ENCODE measurements around the gene TBX1.

The TBX1 gene

GRCh38 chr22:19802001-19802893 lies 41.7 kb downstream of the TBX1 start:
- no peak for TF ChIP-seq CTCF (conservative IDR thresholded peaks at IDR 0.05; ENCODE audit: low read depth, low read length)
- no peaks in the 10 kb centered on the region for H3K4me1 ChIP-seq (ENCODE audit: low read depth, poor library complexity, severe bottlenecking)
- no peaks in the 10 kb centered on the region for H3K36me3 ChIP-seq (ENCODE audit: insufficient read depth)
- H3K79me2 ChIP-seq (ENCODE audit: insufficient read depth, low read depth) = no peaks in the 10 kb centered on the region
- no peaks in the 10 kb centered on the region for H4K20me1 ChIP-seq (ENCODE audit: insufficient read depth)
- H3K27me3 ChIP-seq (ENCODE audit: insufficient read depth, low read depth) = no peaks in the 10 kb centered on the region
- no peak overlapping the region for H3K9ac ChIP-seq
- no peak overlapping the region for H2AFZ ChIP-seq (ENCODE audit: low read depth)
- H3K4me2 ChIP-seq = no peak overlapping the region
- H3K4me3 ChIP-seq (IDR thresholded peaks at IDR 0.05; ENCODE audit: insufficient read depth, low read depth, low read length) = no peak overlapping the region
- no peak overlapping the region for H3K27ac ChIP-seq

GRCh38 chr22:19802894-19803735 lies 42.5 kb downstream of the TBX1 start:
- Histone ChIP-seq H3K4me2 (no peak overlapping the region), H3K9ac (no peak overlapping the region), H4K20me1 (ENCODE audit: insufficient read depth) (no peaks in the 10 kb centered on the region), H2AFZ (ENCODE audit: low read depth) (no peak overlapping the region), H3K4me1 (ENCODE audit: low read depth, poor library complexity, severe bottlenecking) (no peaks in the 10 kb centered on the region), H3K4me3 (IDR thresholded peaks at IDR 0.05; ENCODE audit: insufficient read depth, low read depth, low read length) (no peak overlapping the region), H3K36me3 (ENCODE audit: insufficient read depth) (no peaks in the 10 kb centered on the region), H3K27ac (no peak overlapping the region), H3K79me2 (ENCODE audit: insufficient read depth, low read depth) (no peaks in the 10 kb centered on the region), H3K27me3 (ENCODE audit: insufficient read depth, low read depth) (no peaks in the 10 kb centered on the region)
- no peak for TF ChIP-seq CTCF (conservative IDR thresholded peaks at IDR 0.05; ENCODE audit: low read depth, low read length)

- Histone ChIP-seq H3K36me3 (ENCODE audit: insufficient read depth) (no peaks in the 10 kb centered on the region), H3K79me2 (ENCODE audit: insufficient read depth, low read depth) (no peaks in the 10 kb centered on the region), H3K9ac (no peak overlapping the region), H4K20me1 (ENCODE audit: insufficient read depth) (no peaks in the 10 kb centered on the region), H3K27ac (no peak overlapping the region), H3K4me1 (ENCODE audit: low read depth, poor library complexity, severe bottlenecking) (no peaks in the 10 kb centered on the region), H3K4me3 (IDR thresholded peaks at IDR 0.05; ENCODE audit: insufficient read depth, low read depth, low read length) (no peak overlapping the region), H3K27me3 (ENCODE audit: insufficient read depth, low read depth) (no peaks in the 10 kb centered on the region), H3K4me2 (no peak overlapping the region), H2AFZ (ENCODE audit: low read depth) (no peak overlapping the region)
- TF ChIP-seq CTCF (conservative IDR thresholded peaks at IDR 0.05; ENCODE audit: low read depth, low read length) = no peak
Measured at GRCh38 chr22:19803736-19804267, 43.2 kb downstream of the TBX1 start.

- no peak overlapping the region for H2AFZ ChIP-seq (ENCODE audit: low read depth)
- no peak for TF ChIP-seq CTCF (conservative IDR thresholded peaks at IDR 0.05; ENCODE audit: low read depth, low read length)
- no peaks in the 10 kb centered on the region for H4K20me1 ChIP-seq (ENCODE audit: insufficient read depth)
- no peak overlapping the region for H3K4me2 ChIP-seq
- no peaks in the 10 kb centered on the region for H3K79me2 ChIP-seq (ENCODE audit: insufficient read depth, low read depth)
- H3K4me3 ChIP-seq (IDR thresholded peaks at IDR 0.05; ENCODE audit: insufficient read depth, low read depth, low read length) = no peak overlapping the region
- H3K9ac ChIP-seq = no peak overlapping the region
- no peaks in the 10 kb centered on the region for H3K27me3 ChIP-seq (ENCODE audit: insufficient read depth, low read depth)
- no peak overlapping the region for H3K27ac ChIP-seq
- H3K4me1 ChIP-seq (ENCODE audit: low read depth, poor library complexity, severe bottlenecking) = no peaks in the 10 kb centered on the region
- H3K36me3 ChIP-seq (ENCODE audit: insufficient read depth) = no peaks in the 10 kb centered on the region
Measured at GRCh38 chr22:19805821-19806212, 45.2 kb downstream of the TBX1 start.
